Measurements from ENCODE around the gene ADSL. TPM values are rescaled to one million over a fixed set of nuclear protein-coding genes. Genes with fewer than 3 reads are reported as not detected.

The ADSL gene
- total RNA-seq, 2 experiments from 2014 or later = 109 to 118 TPM

DNA sequence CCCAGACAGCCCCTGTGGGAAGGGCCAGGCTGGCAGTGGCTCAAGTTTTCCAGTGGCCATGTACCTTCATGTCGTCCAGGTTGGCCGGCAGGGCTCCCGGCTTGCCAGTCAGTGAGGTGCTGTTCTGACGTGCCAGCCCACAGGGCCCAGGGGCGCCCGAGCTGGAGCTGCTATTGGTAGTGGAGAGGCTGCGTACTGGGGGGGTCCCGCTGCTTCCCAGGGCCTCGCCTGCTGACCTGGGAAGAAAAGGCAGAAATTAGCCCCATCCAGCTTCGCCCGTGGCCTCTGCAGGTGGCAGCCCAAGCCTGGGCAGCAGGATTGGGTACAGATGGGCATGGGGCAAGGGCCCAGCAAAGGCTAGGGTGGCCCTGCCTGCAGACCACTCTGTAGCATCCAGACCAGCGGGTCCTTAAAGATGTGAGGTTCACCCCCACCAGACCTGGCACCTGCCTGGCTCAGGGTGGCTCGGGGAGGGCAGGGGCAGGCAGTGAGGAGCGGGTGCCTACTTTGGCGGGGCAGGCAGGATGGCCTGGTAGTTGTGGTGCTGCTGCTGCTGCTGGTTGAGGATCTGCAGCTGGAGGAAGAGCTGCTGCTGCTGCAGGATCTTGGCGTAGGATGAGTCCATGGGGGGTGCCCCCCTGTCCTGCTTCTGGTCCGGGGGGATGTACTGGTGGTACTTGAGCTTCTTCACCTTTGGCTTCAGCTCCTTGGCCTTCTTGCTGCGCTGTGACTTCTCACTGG, 74.2 kb downstream of the ADSL start:
- ATAC-seq = no peak
- Mint-ChIP-seq H3K27ac (no peak overlapping the region), H3K27me3 (ENCODE audit: low read depth) (no peaks in the 10 kb centered on the region), H3K4me1 (ENCODE audit: low read depth) (peaks cover 29% of the 10 kb centered on the region), H3K4me3 (no peak overlapping the region), H3K9me3 (ENCODE audit: insufficient read depth) (no peaks in the 10 kb centered on the region), H3K36me3 (ENCODE audit: low read depth) (peaks cover 48% of the 10 kb centered on the region)
- ChIA-PET POLR2A (interaction anchor here (0.8 to 1.2 kb wide), 3 partner anchors 10 to 35 kb away, joined by 3 read pairs; no protein-coding TSS in a partner anchor), CTCF (no interaction called here)
- DNase-seq = no peak

DNA sequence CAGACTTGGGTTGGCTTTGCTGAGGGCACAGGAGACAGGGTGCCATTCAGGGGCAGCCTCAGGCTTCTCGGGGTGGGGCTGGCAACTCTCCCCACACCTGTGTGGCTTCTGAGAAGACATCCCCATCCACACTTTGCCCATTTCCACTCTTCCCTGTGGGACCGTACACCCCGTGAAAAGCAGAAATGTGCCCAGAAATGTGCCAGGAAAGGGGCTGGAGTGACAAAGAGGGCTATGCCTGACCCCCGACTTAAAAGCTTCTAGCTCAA, 74.7 kb downstream of the ADSL start:
- Mint-ChIP-seq H3K27me3 (ENCODE audit: low read depth) (no peaks in the 10 kb centered on the region), H3K9me3 (ENCODE audit: insufficient read depth) (no peaks in the 10 kb centered on the region), H3K27ac (no peak overlapping the region), H3K36me3 (ENCODE audit: low read depth) (peaks cover 48% of the 10 kb centered on the region), H3K4me3 (no peak overlapping the region), H3K4me1 (ENCODE audit: low read depth) (peaks cover 24% of the 10 kb centered on the region)
- ChIA-PET POLR2A (interaction anchor here (0.6 to 1.0 kb wide), 2 partner anchors 24 to 976 kb away, joined by 3 read pairs; no protein-coding TSS in a partner anchor), CTCF (no interaction called here)
- ATAC-seq (no peak), DNase-seq (no peak)

DNA sequence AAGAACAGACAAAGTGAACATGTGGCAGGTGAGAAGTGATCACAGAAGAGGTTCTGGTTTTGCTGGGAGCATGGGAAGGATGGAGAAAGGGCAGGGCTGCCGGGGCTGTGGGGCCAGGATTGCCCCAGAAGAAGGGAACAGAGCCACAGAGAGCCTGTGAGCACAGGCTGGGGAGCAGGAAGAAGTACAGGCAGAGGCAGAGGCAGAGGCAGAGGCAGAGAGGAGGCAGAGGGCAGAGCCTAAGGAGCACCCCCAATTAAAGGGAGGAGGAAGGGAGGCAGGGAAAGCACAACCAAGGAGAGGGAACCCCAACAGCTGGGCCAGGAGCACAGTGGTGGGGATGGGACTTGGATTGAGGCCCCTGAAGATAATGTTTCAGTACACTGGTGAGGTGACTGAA, 75.6 kb downstream of the ADSL start:
- peak overlapping the region; percentile 71 for H3K27ac Mint-ChIP-seq
- no peak for DNase-seq
- CTCF ChIA-PET = no interaction called here
- no peak overlapping the region for H3K4me3 Mint-ChIP-seq
- H3K4me1 Mint-ChIP-seq (ENCODE audit: low read depth) = peaks cover 14% of the 10 kb centered on the region
- no peak for ATAC-seq
- no peaks in the 10 kb centered on the region for H3K9me3 Mint-ChIP-seq (ENCODE audit: insufficient read depth)
- H3K27me3 Mint-ChIP-seq (ENCODE audit: low read depth) = no peaks in the 10 kb centered on the region
- POLR2A ChIA-PET = no interaction called here
- peaks cover 46% of the 10 kb centered on the region for H3K36me3 Mint-ChIP-seq (ENCODE audit: low read depth)

DNA sequence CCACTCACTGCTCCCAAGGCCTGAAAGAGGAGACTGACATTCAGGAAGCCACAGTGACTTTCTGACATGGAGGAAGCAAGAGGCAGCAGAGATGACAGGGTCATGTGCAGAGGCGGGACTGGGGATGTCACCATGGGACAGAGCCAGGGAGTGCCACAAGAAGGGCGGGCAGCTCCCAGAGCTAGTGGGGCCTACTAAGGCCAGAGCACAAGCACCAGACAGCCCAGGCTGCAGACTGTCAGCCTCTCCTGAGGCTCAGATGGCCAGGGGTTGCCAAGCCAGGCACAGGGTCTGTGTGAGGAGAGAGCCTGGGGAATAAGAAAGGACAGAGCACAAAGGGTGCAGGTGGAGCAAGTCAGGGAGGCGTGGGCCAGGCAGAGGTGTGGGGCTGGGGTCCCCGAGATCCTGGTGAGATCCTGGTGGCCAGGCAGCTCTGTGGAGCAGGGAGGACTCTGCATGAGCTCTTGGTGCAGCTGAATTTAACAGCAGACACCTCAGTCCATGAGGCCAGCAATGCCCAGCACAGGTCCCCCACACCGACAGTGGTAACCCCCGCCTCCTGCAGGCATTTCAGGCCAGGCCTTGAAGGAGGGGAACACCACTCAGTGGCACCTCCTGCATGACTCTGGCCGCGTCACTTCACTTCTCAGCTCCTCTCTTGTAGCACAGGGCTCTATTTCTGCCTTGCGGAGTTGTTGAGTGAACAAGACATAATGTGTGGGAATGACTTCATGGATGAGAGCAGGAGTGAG, 76.4 kb downstream of the ADSL start:
- peaks cover 14% of the 10 kb centered on the region for H3K4me1 Mint-ChIP-seq (ENCODE audit: low read depth)
- ChIA-PET CTCF (no interaction called here), POLR2A (interaction anchor here (0.6 kb wide), 1 partner anchor 13 kb away, joined by 3 read pairs; no protein-coding TSS in a partner anchor)
- H3K27me3 Mint-ChIP-seq (ENCODE audit: low read depth) = no peaks in the 10 kb centered on the region
- peak overlapping the region; percentile 71 for H3K27ac Mint-ChIP-seq
- no peaks in the 10 kb centered on the region for H3K9me3 Mint-ChIP-seq (ENCODE audit: insufficient read depth)
- no peak for ATAC-seq
- peaks cover 51% of the 10 kb centered on the region for H3K36me3 Mint-ChIP-seq (ENCODE audit: low read depth)
- DNase-seq = no peak
- no peak overlapping the region for H3K4me3 Mint-ChIP-seq

DNA sequence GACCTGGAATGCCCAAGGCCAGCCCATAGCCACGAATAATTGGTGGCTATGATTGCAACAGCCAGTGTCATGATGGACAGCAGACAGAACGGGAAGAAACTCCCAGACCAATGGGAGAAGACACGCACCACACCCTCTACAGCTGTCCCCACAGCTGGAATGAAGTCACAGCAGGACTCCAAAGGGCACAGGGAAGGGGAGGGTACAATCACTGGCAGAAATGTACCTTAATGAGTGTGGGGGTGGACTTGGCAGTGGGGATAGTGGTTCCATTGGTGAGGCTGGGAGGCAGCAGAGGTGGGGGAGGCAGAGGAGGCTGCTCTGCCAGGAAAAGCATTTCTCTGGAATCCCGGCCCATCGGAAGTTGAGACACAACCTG, 77.0 kb downstream of the ADSL start:
- ATAC-seq (no peak), DNase-seq (no peak)
- Mint-ChIP-seq H3K9me3 (ENCODE audit: insufficient read depth) (no peaks in the 10 kb centered on the region), H3K27ac (peak overlapping the region; percentile 40), H3K4me1 (ENCODE audit: low read depth) (peaks cover 13% of the 10 kb centered on the region), H3K27me3 (ENCODE audit: low read depth) (no peaks in the 10 kb centered on the region), H3K36me3 (ENCODE audit: low read depth) (peaks cover 54% of the 10 kb centered on the region), H3K4me3 (no peak overlapping the region)
- POLR2A ChIA-PET = interaction anchor here (0.6 kb wide), 2 partner anchors 14 to 22 kb away, joined by 3 read pairs; no protein-coding TSS in a partner anchor
- CTCF ChIA-PET = no interaction called here

DNA sequence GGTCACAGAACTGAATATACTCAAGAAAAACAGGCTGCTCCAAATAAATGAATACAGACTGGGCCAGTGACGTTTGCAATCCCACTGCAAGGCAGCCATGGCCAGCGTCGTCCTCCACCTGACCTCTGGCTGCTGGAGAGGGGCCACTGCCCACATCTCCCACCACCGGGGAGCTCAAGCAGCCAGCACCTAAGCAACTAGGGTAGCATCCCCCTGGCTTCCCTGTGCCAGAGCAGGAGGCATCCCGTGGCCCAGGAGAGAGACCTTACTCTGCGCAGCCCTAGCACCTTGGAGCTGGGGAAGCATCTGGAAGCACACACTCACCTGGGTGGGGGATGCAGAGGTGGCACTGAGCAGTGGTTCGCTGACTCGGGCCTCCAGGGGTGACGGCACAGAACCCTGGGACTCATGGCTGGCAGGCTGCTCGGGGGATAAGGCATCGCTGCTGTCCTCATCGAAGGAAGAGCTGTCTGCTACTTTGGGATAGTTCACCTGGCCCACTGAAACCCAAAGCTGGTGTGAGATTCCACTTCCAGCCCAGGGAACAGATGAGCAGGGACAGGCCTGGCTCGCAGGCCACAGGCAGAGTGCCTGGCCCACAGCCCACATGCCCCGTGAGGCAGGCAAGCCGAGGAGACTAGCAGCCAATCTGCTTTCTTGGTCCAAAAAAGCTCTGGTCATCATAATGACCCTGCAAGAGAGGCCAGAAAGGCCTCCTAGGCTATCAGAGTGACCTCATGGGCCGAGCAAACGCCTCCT, 77.8 kb downstream of the ADSL start:
- no peak for ATAC-seq
- POLR2A ChIA-PET = interaction anchor here (0.6 to 1.0 kb wide), 2 partner anchors 8 to 23 kb away, joined by 3 read pairs; no protein-coding TSS in a partner anchor
- H3K36me3 Mint-ChIP-seq (ENCODE audit: low read depth) = peaks cover 60% of the 10 kb centered on the region
- CTCF ChIA-PET = interaction anchor here (4.9 kb wide), 1 partner anchor 13 kb away, joined by 37 read pairs; no protein-coding TSS in a partner anchor
- peak overlapping the region; percentile 28 for H3K27ac Mint-ChIP-seq
- peaks cover 9% of the 10 kb centered on the region for H3K4me1 Mint-ChIP-seq (ENCODE audit: low read depth)
- no peaks in the 10 kb centered on the region for H3K9me3 Mint-ChIP-seq (ENCODE audit: insufficient read depth)
- H3K27me3 Mint-ChIP-seq (ENCODE audit: low read depth) = no peaks in the 10 kb centered on the region
- DNase-seq = no peak
- no peak overlapping the region for H3K4me3 Mint-ChIP-seq

DNA sequence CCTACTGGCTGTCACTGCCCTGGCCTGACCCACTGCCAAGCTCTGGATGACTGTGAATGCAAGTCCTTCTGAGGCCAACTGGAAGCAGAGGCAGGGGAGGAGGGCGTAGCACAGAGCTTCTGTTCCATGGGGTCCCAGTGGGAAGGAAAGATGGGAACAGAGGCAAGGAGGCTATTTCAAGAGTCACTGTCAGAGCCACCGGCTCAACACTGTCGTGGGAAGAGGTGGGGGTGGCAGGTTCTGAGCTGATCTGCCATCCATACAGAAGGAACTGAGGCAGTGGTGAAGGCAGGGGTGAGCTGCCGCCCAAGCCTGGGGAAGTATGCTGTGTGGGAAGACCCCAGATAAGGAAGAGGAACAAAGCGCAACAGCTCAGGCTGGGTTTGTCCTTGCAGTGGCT, 78.8 kb downstream of the ADSL start:
- H3K9me3 Mint-ChIP-seq (ENCODE audit: insufficient read depth) = no peaks in the 10 kb centered on the region
- DNase-seq (no peak), ATAC-seq (no peak)
- no peak overlapping the region for H3K4me3 Mint-ChIP-seq
- H3K36me3 Mint-ChIP-seq (ENCODE audit: low read depth) = peaks cover 60% of the 10 kb centered on the region
- peaks cover 7% of the 10 kb centered on the region for H3K4me1 Mint-ChIP-seq (ENCODE audit: low read depth)
- H3K27ac Mint-ChIP-seq = peak overlapping the region; percentile 35
- ChIA-PET POLR2A (interaction anchor here (1.0 kb wide), 1 partner anchor 9 kb away, joined by 3 read pairs; no protein-coding TSS in a partner anchor), CTCF (interaction anchor here (4.9 kb wide), 1 partner anchor 12 kb away, joined by 37 read pairs; no protein-coding TSS in a partner anchor)
- no peaks in the 10 kb centered on the region for H3K27me3 Mint-ChIP-seq (ENCODE audit: low read depth)

DNA sequence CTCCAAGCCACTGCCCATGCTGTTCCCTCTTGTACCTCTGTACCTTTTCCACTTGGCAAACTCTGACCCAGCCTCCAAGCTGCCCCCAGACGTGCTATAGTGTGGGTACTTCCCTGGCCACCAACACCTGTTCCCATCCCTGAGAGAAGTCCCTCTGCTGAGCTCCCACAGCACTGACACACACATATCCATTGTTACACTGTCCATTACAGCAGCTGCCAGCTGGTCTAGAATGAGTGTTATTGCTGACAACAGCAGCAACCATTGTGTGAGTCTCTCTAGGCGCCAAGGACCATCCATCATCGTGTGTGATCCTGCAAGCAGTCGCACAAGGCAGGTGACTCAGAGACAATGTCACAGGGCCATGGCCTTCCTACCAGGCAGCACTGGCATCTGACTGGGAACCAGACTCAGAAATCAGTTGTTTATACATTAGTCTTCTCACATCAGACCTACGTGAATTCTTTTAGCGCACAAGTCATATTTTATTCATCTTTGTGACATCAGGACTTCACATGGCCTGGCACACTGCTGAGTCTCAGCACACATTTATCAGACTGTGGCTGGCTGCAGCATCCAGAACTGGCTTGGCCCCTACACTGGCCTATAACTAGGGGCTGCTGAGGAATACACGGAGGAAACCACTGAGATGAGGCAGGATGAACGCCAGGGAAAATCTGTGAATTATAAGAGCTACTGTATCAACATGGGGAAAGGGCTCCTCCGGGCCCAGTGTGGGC, 80.5 kb downstream of the ADSL start:
- peak overlapping the region; percentile 48 for H3K27ac Mint-ChIP-seq
- ChIA-PET CTCF (interaction anchor here (1.0 to 4.9 kb wide), 4 partner anchors 10 to 496 kb away, joined by 3 to 37 read pairs (median 10); no protein-coding TSS in a partner anchor), POLR2A (no interaction called here)
- H3K4me3 Mint-ChIP-seq = no peak overlapping the region
- H3K27me3 Mint-ChIP-seq (ENCODE audit: low read depth) = no peaks in the 10 kb centered on the region
- H3K4me1 Mint-ChIP-seq (ENCODE audit: low read depth) = peaks cover 7% of the 10 kb centered on the region
- ATAC-seq (no peak), DNase-seq (no peak)
- no peaks in the 10 kb centered on the region for H3K9me3 Mint-ChIP-seq (ENCODE audit: insufficient read depth)
- peaks cover 66% of the 10 kb centered on the region for H3K36me3 Mint-ChIP-seq (ENCODE audit: low read depth)

DNA sequence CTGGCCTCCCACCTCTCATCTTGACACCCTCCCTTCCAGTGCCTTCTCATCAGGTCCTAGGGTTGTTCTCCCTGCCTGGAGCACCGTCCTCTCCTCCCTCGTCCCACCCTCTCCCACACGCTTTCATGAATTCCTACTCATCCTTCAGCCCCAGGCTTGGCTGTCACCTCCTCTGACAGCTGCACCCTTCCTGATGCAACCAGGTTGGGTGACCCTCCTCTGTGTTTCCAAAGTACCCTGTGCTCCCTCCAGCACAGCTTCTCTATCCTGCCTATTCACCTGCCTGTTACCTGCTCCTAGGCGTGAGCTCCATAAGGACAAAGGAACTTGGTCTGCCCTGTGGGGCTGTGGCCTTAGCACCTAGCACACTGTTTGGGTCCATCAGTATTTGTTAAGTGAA, 82.5 kb downstream of the ADSL start:
- H3K4me3 Mint-ChIP-seq = no peak overlapping the region
- POLR2A ChIA-PET = no interaction called here
- no peaks in the 10 kb centered on the region for H3K9me3 Mint-ChIP-seq (ENCODE audit: insufficient read depth)
- CTCF ChIA-PET = interaction anchor here (3.6 to 4.9 kb wide), 2 partner anchors 8 to 217 kb away, joined by 15 to 37 read pairs; no protein-coding TSS in a partner anchor
- H3K36me3 Mint-ChIP-seq (ENCODE audit: low read depth) = peaks cover 57% of the 10 kb centered on the region
- no peaks in the 10 kb centered on the region for H3K27me3 Mint-ChIP-seq (ENCODE audit: low read depth)
- ATAC-seq (no peak), DNase-seq (no peak)
- H3K27ac Mint-ChIP-seq = peak overlapping the region; percentile 59
- H3K4me1 Mint-ChIP-seq (ENCODE audit: low read depth) = peaks cover 3% of the 10 kb centered on the region

DNA sequence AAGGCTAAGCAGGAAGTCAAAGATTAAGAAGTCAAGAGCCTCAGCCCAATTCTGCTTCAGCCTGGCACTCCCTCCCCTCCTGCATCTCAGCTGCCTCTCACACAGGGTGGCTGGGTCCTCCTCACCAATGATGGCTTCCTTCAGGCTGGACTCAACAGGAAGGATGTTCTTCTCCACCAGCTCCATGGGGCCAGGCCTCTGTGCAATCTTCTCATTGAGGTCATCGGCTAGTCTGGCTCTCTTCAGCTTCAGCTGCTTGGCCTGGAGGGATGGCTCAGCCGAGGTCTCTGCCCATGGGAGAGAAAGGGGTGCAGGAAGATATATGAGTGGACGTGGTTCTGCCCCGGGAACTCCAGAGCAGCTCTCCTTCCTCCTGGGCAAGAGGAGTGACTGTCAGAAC, 83.2 kb downstream of the ADSL start:
- Mint-ChIP-seq H3K4me3 (no peak overlapping the region), H3K27me3 (ENCODE audit: low read depth) (no peaks in the 10 kb centered on the region), H3K9me3 (ENCODE audit: insufficient read depth) (no peaks in the 10 kb centered on the region), H3K27ac (peak overlapping the region; percentile 47), H3K4me1 (ENCODE audit: low read depth) (peaks cover 3% of the 10 kb centered on the region), H3K36me3 (ENCODE audit: low read depth) (peaks cover 62% of the 10 kb centered on the region)
- DNase-seq (no peak), ATAC-seq (no peak)
- ChIA-PET POLR2A (no interaction called here), CTCF (interaction anchor here (3.6 to 12.9 kb wide), 2 partner anchors 58 to 217 kb away, joined by 15 to 153 read pairs; no protein-coding TSS in a partner anchor)

DNA sequence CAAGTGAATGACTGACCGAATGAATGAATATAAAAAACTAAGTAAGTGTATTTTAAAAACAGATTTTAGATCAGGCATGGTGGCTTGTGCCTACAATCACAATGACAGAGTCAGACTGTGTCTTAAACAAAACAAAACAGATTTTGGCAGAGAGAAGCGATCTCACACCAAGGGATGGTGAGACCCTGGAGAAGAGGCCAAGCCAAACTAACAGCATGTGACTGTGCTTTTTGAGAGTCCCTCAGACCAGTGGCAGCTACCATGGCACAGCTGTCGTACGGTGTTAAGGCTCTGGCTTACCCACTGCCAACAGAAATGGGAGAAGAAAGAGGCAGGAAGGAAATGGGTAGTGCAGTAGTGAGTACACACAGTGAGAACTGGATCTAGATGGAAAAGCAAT, 84.7 kb downstream of the ADSL start:
- no peak for ATAC-seq
- H3K4me1 Mint-ChIP-seq (ENCODE audit: low read depth) = peaks cover 12% of the 10 kb centered on the region
- H3K36me3 Mint-ChIP-seq (ENCODE audit: low read depth) = peaks cover 62% of the 10 kb centered on the region
- H3K4me3 Mint-ChIP-seq = no peak overlapping the region
- ChIA-PET POLR2A (no interaction called here), CTCF (interaction anchor here (12.9 kb wide), 1 partner anchor 56 kb away, joined by 153 read pairs; no protein-coding TSS in a partner anchor)
- H3K27me3 Mint-ChIP-seq (ENCODE audit: low read depth) = no peaks in the 10 kb centered on the region
- no peaks in the 10 kb centered on the region for H3K9me3 Mint-ChIP-seq (ENCODE audit: insufficient read depth)
- peak overlapping the region; percentile 52 for H3K27ac Mint-ChIP-seq
- no peak for DNase-seq

All from activated CD8-positive, alpha-beta T cell treated with anti-CD3 and anti-CD28 coated beads, Interleukin-2, amount 10 ng/mL, durations not matched to agents 7 days and 5 days (primary cell).